OCI-LY3 (cell line): ENCODE measurements around the gene TCERG1L.

Experiments used
- H2AFZ ChIP-seq: fragments of 200-600, 300-600 bp; shearing (Covaris generic); 2 replicates; pipeline ENCODE4 v1.6.0; 2014; ENCODE audit warnings: antibody characterized with exemption, low read depth, low read length
- H3K27ac ChIP-seq: fragments of 200-600, 300-600 bp; sonication (generic); 2 replicates; pipeline ENCODE4 v1.5.1; 2014; ENCODE audit warnings: mild to moderate bottlenecking, low read length, moderate library complexity, mixed read lengths
- H3K27me3 ChIP-seq: fragments of 200-600, 300-600 bp; sonication (generic); 2 replicates; pipeline ENCODE4 v1.6.1; 2014; ENCODE audit warnings: low read depth, low read length, mixed read lengths
- H3K36me3 ChIP-seq: fragments of 200-600, 300-600 bp; sonication (generic); replicated peaks from 2 replicates; pipeline ENCODE3; 2014; ENCODE audit warnings: low read depth, low read length, mixed read lengths
- H3K4me1 ChIP-seq: fragments of 300-600, 200-600 bp; sonication (generic); 2 replicates; pipeline ENCODE4 v1.6.1; 2014; ENCODE audit warnings: low read length, mixed read lengths
- H3K4me2 ChIP-seq: fragments of 200-600, 300-600 bp; sonication (generic); 2 replicates; pipeline ENCODE4 v1.6.1; 2014; ENCODE audit warnings: low read length, mixed read lengths
- H3K4me3 ChIP-seq: fragments of 300-600, 200-600 bp; sonication (generic); 2 replicates; pipeline ENCODE4 v1.5.1; 2014; ENCODE audit warnings: antibody characterized with exemption, mild to moderate bottlenecking, low read length, moderate library complexity
- H3K79me2 ChIP-seq: fragments of 300-600, 200-600 bp; shearing (Covaris generic); 2 replicates; pipeline ENCODE4 v1.6.1; 2014; ENCODE audit warnings: mild to moderate bottlenecking, low read length, mixed read lengths
- H3K9ac ChIP-seq: fragments of 300-600, 200-600 bp; shearing (Covaris generic); 2 replicates; pipeline ENCODE4 v1.6.0; 2014; ENCODE audit warnings: mild to moderate bottlenecking, low read length, moderate library complexity
- H3K9me3 ChIP-seq: fragments of 200-600, 300-600 bp; shearing (Covaris generic); 2 replicates; pipeline ENCODE4 v1.6.1; 2014; ENCODE audit warnings: low read length, mixed read lengths; ENCODE audit not compliant: insufficient read depth
- H4K20me1 ChIP-seq: fragments of 200-600, 300-600 bp; sonication (generic); 2 replicates; pipeline ENCODE4 v1.6.1; 2016; ENCODE audit warnings: low read length, mixed read lengths; ENCODE audit not compliant: insufficient read depth
- CTCF ChIP-seq: fragments of 200-600, 300-600 bp; sonication (generic); IDR thresholded peaks from 2 replicates; pipeline ENCODE4 v1.5.1; 2014; ENCODE audit warnings: antibody characterized with exemption, low read length, low read depth
- EZH2phosphoT487 ChIP-seq: fragments of 200-600 bp; shearing (Covaris generic); IDR thresholded peaks from 2 replicates; pipeline ENCODE4 v1.6.1; 2018; ENCODE audit warnings: antibody characterized with exemption, mixed run types, low read depth

The TCERG1L gene

GRCh38 chr10:131242007-131242406 lies 69.5 kb downstream of the TCERG1L start:
- no peak overlapping the region for H3K4me2 ChIP-seq
- no peak overlapping the region for H3K27ac ChIP-seq
- no peaks in the 10 kb centered on the region for H4K20me1 ChIP-seq
- H3K27me3 ChIP-seq = no peaks in the 10 kb centered on the region
- TF ChIP-seq EZH2phosphoT487 (no peak), CTCF (no peak)
- no peaks in the 10 kb centered on the region for H3K79me2 ChIP-seq
- H3K4me3 ChIP-seq = no peak overlapping the region
- no peak overlapping the region for H3K9ac ChIP-seq
- H3K9me3 ChIP-seq = no peaks in the 10 kb centered on the region
- no peaks in the 10 kb centered on the region for H3K4me1 ChIP-seq
- H3K36me3 ChIP-seq = no peaks in the 10 kb centered on the region
- H2AFZ ChIP-seq = no peak overlapping the region

- no peak overlapping the region for H2AFZ ChIP-seq
- no peaks in the 10 kb centered on the region for H4K20me1 ChIP-seq
- no peaks in the 10 kb centered on the region for H3K27me3 ChIP-seq
- H3K4me2 ChIP-seq = no peak overlapping the region
- no peaks in the 10 kb centered on the region for H3K4me1 ChIP-seq
- no peak overlapping the region for H3K27ac ChIP-seq
- TF ChIP-seq CTCF = no peak
- no peak for TF ChIP-seq EZH2phosphoT487
- no peaks in the 10 kb centered on the region for H3K9me3 ChIP-seq
- no peaks in the 10 kb centered on the region for H3K36me3 ChIP-seq
- no peaks in the 10 kb centered on the region for H3K79me2 ChIP-seq
- H3K4me3 ChIP-seq = no peak overlapping the region
- H3K9ac ChIP-seq = no peak overlapping the region
These were observed 70.8 kb downstream of the TCERG1L start for GRCh38 chr10:131240691-131241090.

GRCh38 chr10:131239926-131240325 lies 71.6 kb downstream of the TCERG1L start:
- Histone ChIP-seq H3K79me2 (no peaks in the 10 kb centered on the region), H3K4me1 (no peaks in the 10 kb centered on the region), H3K27me3 (no peaks in the 10 kb centered on the region), H3K9ac (no peak overlapping the region), H3K36me3 (no peaks in the 10 kb centered on the region), H3K4me3 (no peak overlapping the region), H3K4me2 (no peak overlapping the region), H3K9me3 (no peaks in the 10 kb centered on the region), H4K20me1 (no peaks in the 10 kb centered on the region), H3K27ac (no peak overlapping the region), H2AFZ (no peak overlapping the region)
- no peak for TF ChIP-seq EZH2phosphoT487
- no peak for TF ChIP-seq CTCF

- H3K9me3 ChIP-seq = no peaks in the 10 kb centered on the region
- H3K79me2 ChIP-seq = no peaks in the 10 kb centered on the region
- no peaks in the 10 kb centered on the region for H3K4me1 ChIP-seq
- no peak overlapping the region for H3K9ac ChIP-seq
- no peak overlapping the region for H3K27ac ChIP-seq
- no peak overlapping the region for H2AFZ ChIP-seq
- TF ChIP-seq CTCF (no peak), EZH2phosphoT487 (no peak)
- no peak overlapping the region for H3K4me2 ChIP-seq
- H3K27me3 ChIP-seq = no peaks in the 10 kb centered on the region
- no peak overlapping the region for H3K4me3 ChIP-seq
- H3K36me3 ChIP-seq = no peaks in the 10 kb centered on the region
- H4K20me1 ChIP-seq = no peaks in the 10 kb centered on the region
These were observed 72.1 kb downstream of the TCERG1L start for GRCh38 chr10:131239450-131239849.
